ENCODE results near the gene CABP4. TPM values are rescaled to one million over a fixed set of nuclear protein-coding genes. Genes with fewer than 3 reads are reported as not detected.
"Not testable (repeated sequence)": the region's sequence is repeated elsewhere in the genome, so short reads cannot be mapped to it uniquely, and the experiment has no call there.

CABP4 gene
- total RNA-seq, 8 experiments from 2014 or later = 0.16 to 0.62 (median 0.20) TPM; not detected in 1

DNA sequence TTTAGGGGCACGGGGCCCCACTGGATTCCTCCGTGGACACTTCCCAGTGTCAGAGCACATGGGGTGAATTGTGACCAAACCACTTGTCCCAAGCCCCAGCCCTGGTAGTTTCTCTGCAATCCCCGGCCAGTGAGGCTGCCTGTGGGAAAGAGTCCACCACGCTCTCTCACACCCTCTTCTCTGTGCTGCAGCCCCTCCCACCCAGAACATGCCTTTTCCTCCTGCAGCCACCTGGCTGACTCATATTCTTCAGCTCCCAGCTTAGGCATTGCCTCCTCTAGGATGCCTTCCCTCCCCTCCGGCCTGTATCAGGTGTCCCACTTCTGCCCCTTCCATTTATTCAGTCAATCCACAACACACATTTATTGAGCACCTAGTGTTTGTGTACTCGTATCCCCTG lies 32.3 kb upstream of the CABP4 start:
- in situ Hi-C loops (cut with MboI; ENCODE audit: low pct_unique_long_range_greater_than_20kb in 2 of 9, low sequenced_read_pairs in 9 of 9, unreplicated experiment in 9 of 9) = no loop called here
- ATAC-seq (replicated peaks in 6 of 8) = no peak
- WGBS, 10 experiments = 48 to 100% (median 74%) methylated on average over 1 to 5 of the region's 6 CpGs; no CpG with 5 or more reads in 5 of the 10 experiments
- no peak overlapping the region for H3K4me3 ChIP-seq
- no peak overlapping the region for H3K27ac ChIP-seq
- H3K4me1 ChIP-seq (replicated peaks in 1 of 2) = peaks cover 8 to 10% of the 10 kb centered on the region in 2 donors

GRCh38 chr11:67423466-67423865 lies 31.7 kb upstream of the CABP4 start:
- 90% methylated on average over 3 of the region's 13 CpGs; no CpG with 5 or more reads in 9 of the 10 experiments for WGBS, 10 experiments
- Histone ChIP-seq H3K27ac (no peak overlapping the region), H3K4me1 (replicated peaks in 1 of 2) (peaks cover 8 to 10% of the 10 kb centered on the region in 2 donors), H3K4me3 (no peak overlapping the region)
- ATAC-seq (replicated peaks in 6 of 8) = no peak
- in situ Hi-C loops (cut with MboI; ENCODE audit: low pct_unique_long_range_greater_than_20kb in 2 of 9, low sequenced_read_pairs in 9 of 9, unreplicated experiment in 9 of 9) = no loop called here

GRCh38 chr11:67423891-67424613 lies 31.1 kb upstream of the CABP4 start:
- Histone ChIP-seq H3K4me1 (replicated peaks in 1 of 2) (peaks cover 9 to 10% of the 10 kb centered on the region in 2 donors), H3K4me3 (no peak overlapping the region), H3K27ac (no peak overlapping the region)
- ATAC-seq (replicated peaks in 6 of 8) = no peak
- 30 to 94% (median 80%) methylated on average over 2 to 6 of the region's 34 CpGs; no CpG with 5 or more reads in 7 of the 10 experiments for WGBS, 10 experiments
- in situ Hi-C loops (cut with MboI; ENCODE audit: low pct_unique_long_range_greater_than_20kb in 2 of 9, low sequenced_read_pairs in 9 of 9, unreplicated experiment in 9 of 9) = no loop called here

- in situ Hi-C loops (cut with MboI; ENCODE audit: low pct_unique_long_range_greater_than_20kb in 2 of 9, low sequenced_read_pairs in 9 of 9, unreplicated experiment in 9 of 9); ATAC-seq (replicated peaks in 6 of 8); H3K27ac ChIP-seq; H3K4me1 ChIP-seq (replicated peaks in 1 of 2): not testable (repeated sequence)
- H3K4me3 ChIP-seq = peak overlapping the region; percentile 70 to 99 (median 88)
- WGBS, 10 experiments = 25 to 100% (median 74%) methylated on average over 1 to 5 of the region's 19 CpGs; no CpG with 5 or more reads in 6 of the 10 experiments
Observed at GRCh38 chr11:67427364-67427859, 27.7 kb upstream of the CABP4 start.

DNA sequence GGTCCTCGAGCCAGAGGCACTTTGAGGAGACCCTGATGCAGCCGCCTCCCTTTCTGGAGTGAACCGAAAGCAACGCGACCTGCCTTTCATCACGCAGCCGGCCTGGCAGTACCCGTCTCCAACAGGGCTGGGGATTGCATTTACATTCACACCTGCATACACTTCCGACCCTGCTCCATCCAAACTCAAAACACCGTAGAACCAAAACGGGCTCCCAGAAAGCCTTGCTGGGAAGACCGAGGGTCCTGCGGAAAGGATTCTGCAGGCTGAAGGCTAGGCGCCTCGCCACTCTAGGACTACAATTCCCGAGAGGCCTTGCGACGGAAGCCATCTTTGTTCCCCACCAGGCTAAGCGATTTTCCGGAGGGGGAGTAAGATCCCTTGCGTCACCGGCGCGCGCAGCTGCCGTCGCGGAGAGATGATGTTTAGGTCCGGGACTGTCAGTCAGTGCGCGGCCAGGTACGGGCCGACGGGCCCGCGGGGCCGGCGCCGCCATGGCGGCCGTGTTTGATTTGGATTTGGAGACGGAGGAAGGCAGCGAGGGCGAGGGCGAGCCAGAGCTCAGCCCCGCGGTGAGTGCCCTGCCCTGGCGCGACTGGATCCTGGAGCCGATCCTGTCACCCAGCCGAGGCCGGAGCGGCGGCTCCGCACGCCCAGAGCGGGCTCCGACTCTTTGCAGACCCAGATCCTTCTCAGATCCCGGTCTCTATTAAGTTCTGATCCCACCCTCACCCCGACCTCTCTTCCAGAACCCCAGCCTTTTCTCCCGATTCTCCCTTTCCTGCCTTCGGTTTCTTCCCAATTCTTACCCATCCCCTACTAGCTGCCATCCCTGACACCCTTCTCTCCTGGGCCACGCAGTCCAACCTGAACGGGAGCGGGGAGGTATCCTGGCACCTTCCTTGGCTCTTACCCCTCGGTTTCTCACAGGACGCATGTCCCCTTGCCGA lies 26.8 kb upstream of the CABP4 start, which contains the start of gene RPS6KB2:
TSS of gene RPS6KB2 (plus strand) at position 443 of the 950 bp plus-strand sequence. CDS start at position 495, 52 bp downstream.
- Histone ChIP-seq H3K4me3 (peak within 1 kb of the TSS; percentile 70 to 99 (median 88)), H3K4me1 (replicated peaks in 1 of 2) (peaks cover 9 to 10% of the 10 kb centered on the region in 2 donors), H3K27ac (peak within 1 kb of the TSS; percentile 85 to 89)
- peak; percentile 91 to 97 (median 92) for ATAC-seq (replicated peaks in 6 of 8)
- WGBS, 10 experiments = 0 to 5% (median 0%) methylated on average over 3 to 18 of the region's 68 CpGs; no CpG with 5 or more reads in 3 of the 10 experiments
- in situ Hi-C loops (cut with MboI; ENCODE audit: low pct_unique_long_range_greater_than_20kb in 2 of 9, low sequenced_read_pairs in 9 of 9, unreplicated experiment in 9 of 9) = no loop called here

DNA sequence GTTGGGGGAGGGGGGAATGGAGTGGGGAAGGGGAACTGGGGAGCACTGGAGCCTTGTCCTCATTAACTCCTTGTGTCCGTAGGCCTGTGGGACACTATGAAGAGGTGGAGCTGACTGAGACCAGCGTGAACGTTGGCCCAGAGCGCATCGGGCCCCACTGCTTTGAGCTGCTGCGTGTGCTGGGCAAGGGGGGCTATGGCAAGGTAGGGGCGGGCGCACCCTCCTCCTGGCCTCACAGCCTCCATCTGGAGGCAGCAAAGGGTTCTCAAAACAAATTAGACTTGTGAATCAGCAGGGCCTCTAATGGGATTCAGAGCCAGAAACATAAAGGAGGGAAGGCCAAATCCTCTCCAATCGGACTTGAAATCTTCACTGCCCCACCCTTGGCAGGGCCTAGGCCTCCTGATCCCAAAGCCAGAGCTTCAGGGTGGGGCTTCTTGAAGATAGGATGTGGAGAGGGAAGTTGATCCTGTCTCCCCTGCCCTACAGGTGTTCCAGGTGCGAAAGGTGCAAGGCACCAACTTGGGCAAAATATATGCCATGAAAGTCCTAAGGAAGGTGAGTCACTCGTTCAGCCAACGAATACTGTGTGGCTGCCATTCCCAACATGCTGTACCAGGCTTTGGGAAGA lies 26.0 kb upstream of the CABP4 start:
- peak overlapping the region; percentile 70 to 99 (median 88) for H3K4me3 ChIP-seq
- peaks cover 9 to 10% of the 10 kb centered on the region in 2 donors for H3K4me1 ChIP-seq (replicated peaks in 1 of 2)
- WGBS, 10 experiments = 28 to 87% (median 63%) methylated on average over 1 to 7 of the region's 12 CpGs; no CpG with 5 or more reads in 2 of the 10 experiments
- ATAC-seq (replicated peaks in 6 of 8) = peak in 2 of 8 experiments; percentile 4 to 12
- in situ Hi-C loops (cut with MboI; ENCODE audit: low pct_unique_long_range_greater_than_20kb in 2 of 9, low sequenced_read_pairs in 9 of 9, unreplicated experiment in 9 of 9) = no loop called here
- H3K27ac ChIP-seq = peak overlapping the region; percentile 85 to 89

DNA sequence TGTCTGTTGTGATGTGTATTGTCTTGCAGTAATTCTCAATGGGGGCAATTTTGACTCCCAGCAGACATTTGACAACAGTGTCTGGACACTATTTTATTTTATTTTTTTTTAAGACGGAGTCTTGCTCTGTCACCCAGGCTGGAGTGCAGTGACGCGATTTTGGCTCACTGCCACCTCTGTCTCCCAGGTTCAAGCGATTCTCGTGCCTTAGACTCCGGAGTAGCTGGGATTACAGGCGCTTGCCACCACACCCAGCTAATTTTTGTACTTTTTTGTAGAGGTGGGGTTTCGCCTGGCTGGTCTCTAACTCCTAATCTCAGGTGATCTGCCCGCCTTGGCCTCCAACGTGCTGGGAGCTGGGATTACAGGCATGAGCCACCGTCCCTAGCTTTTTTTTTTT lies 25.4 kb upstream of the CABP4 start:
- H3K4me3 ChIP-seq = peak overlapping the region in 2 of 5 donors; percentile 94 to 99
- peaks cover 9 to 10% of the 10 kb centered on the region in 2 donors for H3K4me1 ChIP-seq (replicated peaks in 1 of 2)
- no peak for ATAC-seq (replicated peaks in 6 of 8)
- 80 to 100% (median 92%) methylated on average over 1 to 6 of the region's 11 CpGs; no CpG with 5 or more reads in 1 of the 10 experiments for WGBS, 10 experiments
- no peak overlapping the region for H3K27ac ChIP-seq
- in situ Hi-C loops (cut with MboI; ENCODE audit: low pct_unique_long_range_greater_than_20kb in 2 of 9, low sequenced_read_pairs in 9 of 9, unreplicated experiment in 9 of 9) = no loop called here

DNA sequence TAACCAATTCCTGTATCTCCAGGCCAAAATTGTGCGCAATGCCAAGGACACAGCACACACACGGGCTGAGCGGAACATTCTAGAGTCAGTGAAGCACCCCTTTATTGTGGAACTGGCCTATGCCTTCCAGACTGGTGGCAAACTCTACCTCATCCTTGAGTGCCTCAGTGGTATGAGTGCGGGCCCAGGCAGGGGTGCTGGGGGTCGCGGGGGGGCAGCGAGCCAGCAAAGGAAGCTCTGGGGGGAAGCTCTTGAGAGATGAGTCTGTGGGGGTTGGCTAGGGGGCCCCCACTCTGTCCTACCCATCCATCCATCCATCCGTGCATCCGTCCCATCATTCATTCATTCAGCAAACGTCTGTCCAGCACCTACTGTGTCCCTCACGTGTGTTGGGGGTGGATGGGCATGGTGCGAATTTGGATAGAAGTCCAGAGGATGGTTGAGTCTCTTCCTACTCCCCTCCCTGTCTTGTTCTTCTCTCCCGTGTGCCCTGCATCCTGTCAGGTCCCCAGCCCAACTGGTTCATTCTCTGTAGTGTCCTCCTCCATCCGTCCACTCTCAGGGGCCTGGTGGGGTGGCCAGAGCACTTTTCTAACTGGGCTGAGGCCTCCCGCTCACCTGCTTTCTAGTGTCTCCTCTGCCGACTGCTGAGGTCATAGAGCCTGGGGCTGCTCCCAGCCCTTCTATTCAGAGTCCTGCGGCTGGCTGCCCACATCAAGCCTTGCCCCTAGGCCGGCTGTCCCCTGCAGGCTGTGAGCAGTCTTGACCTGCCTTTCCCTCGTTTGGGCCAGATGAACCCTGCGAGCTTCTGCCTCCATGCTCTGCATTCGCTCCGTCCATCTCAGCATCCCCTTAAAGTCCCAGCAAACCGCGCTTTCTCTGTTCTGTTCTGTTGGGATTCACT lies 23.6 kb upstream of the CABP4 start:
- Histone ChIP-seq H3K4me3 (no peak overlapping the region), H3K4me1 (replicated peaks in 1 of 2) (peaks cover 9 to 10% of the 10 kb centered on the region in 2 donors), H3K27ac (no peak overlapping the region)
- 71 to 100% (median 91%) methylated on average over 2 to 14 of the region's 24 CpGs; no CpG with 5 or more reads in 2 of the 10 experiments for WGBS, 10 experiments
- in situ Hi-C loops (cut with MboI; ENCODE audit: low pct_unique_long_range_greater_than_20kb in 2 of 9, low sequenced_read_pairs in 9 of 9, unreplicated experiment in 9 of 9) = no loop called here
- ATAC-seq (replicated peaks in 6 of 8) = no peak

- Histone ChIP-seq H3K27ac (no peak overlapping the region), H3K4me3 (no peak overlapping the region), H3K4me1 (replicated peaks in 1 of 2) (peaks cover 5 to 6% of the 10 kb centered on the region in 2 donors)
- 40 to 100% (median 96%) methylated on average over 1 to 9 of the region's 22 CpGs; no CpG with 5 or more reads in 5 of the 10 experiments for WGBS, 10 experiments
- in situ Hi-C loops (cut with MboI; ENCODE audit: low pct_unique_long_range_greater_than_20kb in 2 of 9, low sequenced_read_pairs in 9 of 9, unreplicated experiment in 9 of 9) = no loop called here
- ATAC-seq (replicated peaks in 6 of 8) = no peak
Observed at GRCh38 chr11:67432655-67433349, 22.4 kb upstream of the CABP4 start.

- 65 to 100% (median 85%) methylated on average over 2 to 7 of the region's 22 CpGs; no CpG with 5 or more reads in 6 of the 10 experiments for WGBS, 10 experiments
- no peak overlapping the region for H3K4me3 ChIP-seq
- peak in 2 of 8 experiments; percentile 5 to 12 for ATAC-seq (replicated peaks in 6 of 8)
- H3K27ac ChIP-seq = no peak overlapping the region
- peaks cover 5 to 6% of the 10 kb centered on the region in 2 donors for H3K4me1 ChIP-seq (replicated peaks in 1 of 2)
- in situ Hi-C loops (cut with MboI; ENCODE audit: low pct_unique_long_range_greater_than_20kb in 2 of 9, low sequenced_read_pairs in 9 of 9, unreplicated experiment in 9 of 9) = no loop called here
Observed at GRCh38 chr11:67433536-67434394, 21.4 kb upstream of the CABP4 start.
